Measurements from ENCODE around the gene TKTL1.
"Not testable (repeated sequence)": the region's sequence is repeated elsewhere in the genome, so short reads cannot be mapped to it uniquely, and the experiment has no call there.

Gene TKTL1

DNA sequence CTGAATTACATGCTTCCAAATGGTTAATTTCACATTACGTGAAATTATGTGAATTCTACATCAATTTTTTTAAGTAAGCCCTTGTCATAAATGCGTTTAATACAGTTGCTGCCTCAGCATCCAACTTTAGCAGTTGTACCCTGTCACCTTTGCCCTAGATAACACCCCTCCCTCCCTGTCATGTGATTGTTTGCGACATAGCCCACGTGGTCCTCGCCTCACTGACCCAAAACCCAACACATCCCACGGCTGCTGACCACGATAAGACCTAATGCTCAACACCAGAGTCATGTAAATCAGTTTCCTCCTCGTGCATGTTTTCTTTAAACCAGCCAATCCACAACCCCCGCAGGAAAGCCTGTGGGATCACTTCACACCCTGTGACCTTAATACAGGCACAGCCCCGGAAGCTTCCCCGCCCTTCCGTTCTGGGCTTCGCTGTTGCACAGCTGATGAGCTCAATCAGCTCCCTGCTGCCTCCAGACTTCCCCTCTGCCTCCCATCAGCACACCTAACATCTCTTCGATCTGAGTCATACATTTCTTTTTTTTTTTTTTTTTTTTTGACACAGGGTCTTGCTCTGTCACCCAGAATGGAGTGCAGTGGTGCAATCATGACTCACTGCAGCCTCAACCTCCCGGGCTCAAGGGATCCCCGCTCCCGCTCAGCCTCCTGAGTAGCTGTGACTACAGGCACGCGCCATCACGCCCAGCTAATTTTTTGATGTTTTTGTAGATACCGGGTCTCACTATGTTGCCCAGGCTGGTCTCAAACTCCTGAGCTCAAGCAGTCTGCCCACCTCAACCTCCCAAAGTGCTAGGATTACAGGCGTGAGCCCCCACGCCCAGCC is 10.9 kb upstream of the TKTL1 start:
- H3K9me2 ChIP-seq (replicated peaks; ENCODE audit: control insufficient read depth, low read length); H3F3A ChIP-seq (ENCODE audit: control insufficient read depth, insufficient read depth); H3K27ac ChIP-seq (ENCODE audit: low read depth, low read length); H3K4me1 ChIP-seq (ENCODE audit: control insufficient read depth, low read length); H3K27me3 ChIP-seq (ENCODE audit: control insufficient read depth, low read length); H4K20me1 ChIP-seq (ENCODE audit: control insufficient read depth, insufficient read depth, low read depth, low read length); H3K36me3 ChIP-seq (ENCODE audit: control insufficient read depth, low read length); H3K4me2 ChIP-seq (ENCODE audit: low read length); H3K79me2 ChIP-seq (ENCODE audit: control insufficient read depth, low read length); H3K4me3 ChIP-seq (ENCODE audit: low read length); H3K9me3 ChIP-seq (ENCODE audit: control insufficient read depth, insufficient read depth, low read length): not testable (repeated sequence)

GRCh38 chrX:154286406-154286805 is 9.2 kb upstream of the TKTL1 start:
- not testable (repeated sequence) for H3F3A ChIP-seq (ENCODE audit: control insufficient read depth, insufficient read depth); H3K27me3 ChIP-seq (ENCODE audit: control insufficient read depth, low read length); H3K4me2 ChIP-seq (ENCODE audit: low read length); H3K27ac ChIP-seq (ENCODE audit: low read depth, low read length); H3K9me2 ChIP-seq (replicated peaks; ENCODE audit: control insufficient read depth, low read length); H3K4me3 ChIP-seq (ENCODE audit: low read length); H3K4me1 ChIP-seq (ENCODE audit: control insufficient read depth, low read length); H3K9me3 ChIP-seq (ENCODE audit: control insufficient read depth, insufficient read depth, low read length); H3K36me3 ChIP-seq (ENCODE audit: control insufficient read depth, low read length); H4K20me1 ChIP-seq (ENCODE audit: control insufficient read depth, insufficient read depth, low read depth, low read length); H3K79me2 ChIP-seq (ENCODE audit: control insufficient read depth, low read length)

- Histone ChIP-seq H3K4me2 (ENCODE audit: low read length) (no peak within 1 kb of the TSS), H3K27ac (ENCODE audit: low read depth, low read length) (no peak within 1 kb of the TSS), H4K20me1 (ENCODE audit: control insufficient read depth, insufficient read depth, low read depth, low read length) (no peaks in the 10 kb centered on the region), H3K4me1 (ENCODE audit: control insufficient read depth, low read length) (peaks cover 11% of the 10 kb centered on the region), H3K36me3 (ENCODE audit: control insufficient read depth, low read length) (no peaks in the 10 kb centered on the region), H3K9me2 (replicated peaks; ENCODE audit: control insufficient read depth, low read length) (no peaks in the 10 kb centered on the region), H3K9me3 (ENCODE audit: control insufficient read depth, insufficient read depth, low read length) (no peaks in the 10 kb centered on the region), H3K4me3 (ENCODE audit: low read length) (no peak within 1 kb of the TSS), H3F3A (ENCODE audit: control insufficient read depth, insufficient read depth) (no peaks in the 10 kb centered on the region), H3K27me3 (ENCODE audit: control insufficient read depth, low read length) (no peaks in the 10 kb centered on the region), H3K79me2 (ENCODE audit: control insufficient read depth, low read length) (no peaks in the 10 kb centered on the region)
- TF ChIP-seq EZH2phosphoT487 (IDR thresholded peaks at IDR 0.05; ENCODE audit: borderline replicate concordance, low read length) = no peak
- TF ChIP-seq, protein P1, sequence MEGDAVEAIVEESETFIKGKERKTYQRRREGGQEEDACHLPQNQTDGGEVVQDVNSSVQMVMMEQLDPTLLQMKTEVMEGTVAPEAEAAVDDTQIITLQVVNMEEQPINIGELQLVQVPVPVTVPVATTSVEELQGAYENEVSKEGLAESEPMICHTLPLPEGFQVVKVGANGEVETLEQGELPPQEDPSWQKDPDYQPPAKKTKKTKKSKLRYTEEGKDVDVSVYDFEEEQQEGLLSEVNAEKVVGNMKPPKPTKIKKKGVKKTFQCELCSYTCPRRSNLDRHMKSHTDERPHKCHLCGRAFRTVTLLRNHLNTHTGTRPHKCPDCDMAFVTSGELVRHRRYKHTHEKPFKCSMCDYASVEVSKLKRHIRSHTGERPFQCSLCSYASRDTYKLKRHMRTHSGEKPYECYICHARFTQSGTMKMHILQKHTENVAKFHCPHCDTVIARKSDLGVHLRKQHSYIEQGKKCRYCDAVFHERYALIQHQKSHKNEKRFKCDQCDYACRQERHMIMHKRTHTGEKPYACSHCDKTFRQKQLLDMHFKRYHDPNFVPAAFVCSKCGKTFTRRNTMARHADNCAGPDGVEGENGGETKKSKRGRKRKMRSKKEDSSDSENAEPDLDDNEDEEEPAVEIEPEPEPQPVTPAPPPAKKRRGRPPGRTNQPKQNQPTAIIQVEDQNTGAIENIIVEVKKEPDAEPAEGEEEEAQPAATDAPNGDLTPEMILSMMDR (IDR thresholded peaks at IDR 0.05; ENCODE audit: low read depth, low read length, poor library complexity, severe bottlenecking) = no peak
Measured at GRCh38 chrX:154294791-154295574, 612 bp upstream of the TKTL1 start, which contains the start of gene TEX28. Gene TEX28, minus strand, starts transcription at chrX:154295124. Its CDS starts 3,007 bp downstream, at chrX:154292117.

GRCh38 chrX:154296731-154297130 is 1.1 kb downstream of the TKTL1 start:
- Histone ChIP-seq H3K79me2 (ENCODE audit: control insufficient read depth, low read length) (no peaks in the 10 kb centered on the region), H3K4me2 (ENCODE audit: low read length) (no peak overlapping the region), H3K9me3 (ENCODE audit: control insufficient read depth, insufficient read depth, low read length) (no peaks in the 10 kb centered on the region), H4K20me1 (ENCODE audit: control insufficient read depth, insufficient read depth, low read depth, low read length) (no peaks in the 10 kb centered on the region), H3K4me1 (ENCODE audit: control insufficient read depth, low read length) (peaks cover 11% of the 10 kb centered on the region), H3F3A (ENCODE audit: control insufficient read depth, insufficient read depth) (no peaks in the 10 kb centered on the region), H3K27ac (ENCODE audit: low read depth, low read length) (no peak overlapping the region), H3K4me3 (ENCODE audit: low read length) (no peak overlapping the region), H3K9me2 (replicated peaks; ENCODE audit: control insufficient read depth, low read length) (no peaks in the 10 kb centered on the region), H3K27me3 (ENCODE audit: control insufficient read depth, low read length) (no peaks in the 10 kb centered on the region), H3K36me3 (ENCODE audit: control insufficient read depth, low read length) (no peaks in the 10 kb centered on the region)
- TF ChIP-seq, protein P1 (IDR thresholded peaks at IDR 0.05; ENCODE audit: low read depth, low read length, poor library complexity, severe bottlenecking) = no peak
- no peak for TF ChIP-seq EZH2phosphoT487 (IDR thresholded peaks at IDR 0.05; ENCODE audit: borderline replicate concordance, low read length)

All from DOHH2 (cell line).